Measurements from ENCODE around the gene OPN1MW. TPM values are rescaled to one million over a fixed set of nuclear protein-coding genes. Genes with fewer than 3 reads are reported as not detected.
"Not testable (repeated sequence)": the region's sequence is repeated elsewhere in the genome, so short reads cannot be mapped to it uniquely, and the experiment has no call there.

Gene OPN1MW
- total RNA-seq, 4 donors from 2014 or later = not detected

DNA sequence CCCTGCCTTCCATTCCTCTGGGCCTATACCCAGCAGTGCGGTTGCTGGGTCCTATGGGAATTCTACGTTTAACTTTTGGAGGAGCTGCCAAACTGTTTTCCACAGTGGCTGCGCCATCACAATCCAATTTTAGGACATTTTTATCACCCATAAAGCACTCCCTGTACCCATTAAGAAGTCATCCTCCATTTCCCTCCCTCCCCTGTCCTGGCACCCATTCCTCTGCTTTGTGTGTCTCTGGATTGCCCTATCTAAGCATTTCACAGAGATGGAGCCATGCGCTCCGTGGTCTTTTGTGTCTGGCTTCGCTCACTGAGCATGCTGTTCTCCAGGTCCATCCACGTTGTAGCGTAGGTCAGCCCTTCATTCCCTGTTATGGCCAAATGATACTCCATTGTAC, 40.0 kb upstream of the OPN1MW start:
- 93 to 95% methylated on average over 8 of the region's 8 CpGs for WGBS, 2 donors
- H3K4me3 ChIP-seq (ENCODE audit: low read depth, poor library complexity, severe bottlenecking) = no peak overlapping the region
- DNase-seq (ENCODE audit: low spot score in 2 of 2) = no peak
- intact Hi-C loops (cut with DNase I; ENCODE audit: low total_unique reads) = no loop called here
- TF ChIP-seq, protein P1, sequence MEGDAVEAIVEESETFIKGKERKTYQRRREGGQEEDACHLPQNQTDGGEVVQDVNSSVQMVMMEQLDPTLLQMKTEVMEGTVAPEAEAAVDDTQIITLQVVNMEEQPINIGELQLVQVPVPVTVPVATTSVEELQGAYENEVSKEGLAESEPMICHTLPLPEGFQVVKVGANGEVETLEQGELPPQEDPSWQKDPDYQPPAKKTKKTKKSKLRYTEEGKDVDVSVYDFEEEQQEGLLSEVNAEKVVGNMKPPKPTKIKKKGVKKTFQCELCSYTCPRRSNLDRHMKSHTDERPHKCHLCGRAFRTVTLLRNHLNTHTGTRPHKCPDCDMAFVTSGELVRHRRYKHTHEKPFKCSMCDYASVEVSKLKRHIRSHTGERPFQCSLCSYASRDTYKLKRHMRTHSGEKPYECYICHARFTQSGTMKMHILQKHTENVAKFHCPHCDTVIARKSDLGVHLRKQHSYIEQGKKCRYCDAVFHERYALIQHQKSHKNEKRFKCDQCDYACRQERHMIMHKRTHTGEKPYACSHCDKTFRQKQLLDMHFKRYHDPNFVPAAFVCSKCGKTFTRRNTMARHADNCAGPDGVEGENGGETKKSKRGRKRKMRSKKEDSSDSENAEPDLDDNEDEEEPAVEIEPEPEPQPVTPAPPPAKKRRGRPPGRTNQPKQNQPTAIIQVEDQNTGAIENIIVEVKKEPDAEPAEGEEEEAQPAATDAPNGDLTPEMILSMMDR (IDR thresholded peaks at IDR 0.05) = no peak
- TF ChIP-seq POLR2A (IDR thresholded peaks at IDR 0.05) = no peak

DNA sequence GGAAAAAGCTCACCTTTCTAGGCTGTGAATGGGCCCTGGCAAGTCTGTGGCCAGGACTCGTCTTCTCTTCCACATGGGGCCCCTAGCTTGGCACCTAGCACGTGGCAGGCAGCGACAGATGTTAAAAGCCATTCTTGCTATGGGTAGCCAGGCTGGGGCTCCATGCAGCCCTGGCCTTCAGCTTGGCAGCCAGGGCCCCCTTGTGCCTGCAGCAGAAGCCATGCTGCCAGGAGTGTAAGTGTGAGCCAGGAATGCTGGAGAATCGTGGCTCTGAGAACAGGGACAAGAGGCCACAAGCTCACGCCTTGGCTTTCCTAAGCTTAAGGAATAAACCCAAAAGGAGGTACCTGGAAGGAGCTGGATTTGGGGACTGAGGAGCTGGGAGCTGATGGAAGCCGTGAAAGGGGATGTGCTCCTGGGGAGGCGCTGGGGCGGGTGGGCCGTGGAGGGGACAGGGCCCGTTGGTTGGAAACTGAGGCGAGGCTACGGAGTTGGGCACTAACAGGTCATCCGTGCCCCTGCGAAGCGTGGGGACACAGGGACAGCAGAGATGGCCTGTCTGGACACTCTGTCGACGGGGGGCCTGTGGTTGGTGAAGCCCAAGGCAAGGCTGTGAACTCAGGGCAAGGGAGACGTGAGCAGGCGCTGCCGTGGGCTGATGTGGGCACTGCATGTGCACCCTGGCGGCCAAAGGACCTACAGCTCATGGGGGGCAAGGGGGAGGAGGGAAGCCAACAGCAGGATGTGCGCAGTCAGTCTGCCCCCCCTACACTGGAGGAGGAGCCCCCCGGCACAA, 39.2 kb upstream of the OPN1MW start:
- H3K4me3 ChIP-seq (ENCODE audit: low read depth, poor library complexity, severe bottlenecking) = no peak overlapping the region
- DNase-seq (ENCODE audit: low spot score in 2 of 2) = no peak
- intact Hi-C loops (cut with DNase I; ENCODE audit: low total_unique reads) = no loop called here
- TF ChIP-seq POLR2A (IDR thresholded peaks at IDR 0.05) = no peak
- TF ChIP-seq, protein P1 (IDR thresholded peaks at IDR 0.05) = no peak
- 86 to 87% methylated on average over 17 to 23 of the region's 23 CpGs for WGBS, 2 donors

DNA sequence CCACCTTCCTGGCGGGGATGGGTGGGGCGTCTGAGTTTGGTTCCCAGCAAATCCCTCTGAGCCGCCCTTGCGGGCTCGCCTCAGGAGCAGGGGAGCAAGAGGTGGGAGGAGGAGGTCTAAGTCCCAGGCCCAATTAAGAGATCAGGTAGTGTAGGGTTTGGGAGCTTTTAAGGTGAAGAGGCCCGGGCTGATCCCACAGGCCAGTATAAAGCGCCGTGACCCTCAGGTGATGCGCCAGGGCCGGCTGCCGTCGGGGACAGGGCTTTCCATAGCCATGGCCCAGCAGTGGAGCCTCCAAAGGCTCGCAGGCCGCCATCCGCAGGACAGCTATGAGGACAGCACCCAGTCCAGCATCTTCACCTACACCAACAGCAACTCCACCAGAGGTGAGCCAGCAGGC, 38.4 kb upstream of the OPN1MW start, which contains the start of gene OPN1LW:
OPN1LW (plus strand) TSS at position 234 of the 400 bp plus-strand sequence; CDS start at position 275, 41 bp downstream.
- intact Hi-C loops (cut with DNase I; ENCODE audit: low total_unique reads); H3K4me3 ChIP-seq (ENCODE audit: low read depth, poor library complexity, severe bottlenecking); DNase-seq (ENCODE audit: low spot score in 2 of 2): not testable (repeated sequence)
- WGBS, 2 donors = 95% methylated on average over 12 of the region's 15 CpGs; no CpG with 5 or more reads in 1 of the 2 donors

DNA sequence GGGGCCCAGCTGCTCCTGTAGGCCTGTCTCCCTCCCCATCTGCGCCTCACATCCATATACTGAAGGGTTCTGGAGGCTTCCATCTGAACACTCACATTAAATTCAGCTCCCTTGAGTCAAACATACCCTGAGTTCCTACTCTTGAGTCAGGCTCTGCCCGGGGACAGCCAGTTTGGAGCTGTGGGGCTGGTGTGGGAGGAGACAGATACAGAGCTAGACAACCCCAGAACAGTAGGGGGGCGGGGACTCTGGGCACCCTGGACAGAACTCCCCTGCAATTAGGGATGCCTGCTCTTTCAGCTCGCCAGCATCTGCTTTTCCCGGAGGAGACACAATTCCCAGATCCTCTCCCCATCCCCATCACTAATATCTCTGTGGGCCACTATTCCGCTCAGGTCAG, 31.4 kb upstream of the OPN1MW start:
- intact Hi-C loops (cut with DNase I; ENCODE audit: low total_unique reads); DNase-seq (ENCODE audit: low spot score in 2 of 2); H3K4me3 ChIP-seq (ENCODE audit: low read depth, poor library complexity, severe bottlenecking): not testable (repeated sequence)
- 100% methylated on average over 1 of the region's 6 CpGs; no CpG with 5 or more reads in 1 of the 2 donors for WGBS, 2 donors

DNA sequence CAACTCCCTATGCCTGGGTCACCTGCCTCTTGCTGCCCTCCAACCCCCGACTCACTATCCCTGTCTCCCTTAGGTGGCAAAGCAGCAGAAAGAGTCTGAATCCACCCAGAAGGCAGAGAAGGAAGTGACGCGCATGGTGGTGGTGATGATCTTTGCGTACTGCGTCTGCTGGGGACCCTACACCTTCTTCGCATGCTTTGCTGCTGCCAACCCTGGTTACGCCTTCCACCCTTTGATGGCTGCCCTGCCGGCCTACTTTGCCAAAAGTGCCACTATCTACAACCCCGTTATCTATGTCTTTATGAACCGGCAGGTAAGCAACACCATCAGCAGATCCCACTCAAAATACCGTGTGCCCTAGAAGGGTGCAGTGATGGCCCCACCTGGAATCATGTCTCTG, 26.2 kb upstream of the OPN1MW start:
- H3K4me3 ChIP-seq (ENCODE audit: low read depth, poor library complexity, severe bottlenecking); DNase-seq (ENCODE audit: low spot score in 2 of 2); intact Hi-C loops (cut with DNase I; ENCODE audit: low total_unique reads): not testable (repeated sequence)
- 92 to 100% methylated on average over 5 to 10 of the region's 11 CpGs for WGBS, 2 donors

DNA sequence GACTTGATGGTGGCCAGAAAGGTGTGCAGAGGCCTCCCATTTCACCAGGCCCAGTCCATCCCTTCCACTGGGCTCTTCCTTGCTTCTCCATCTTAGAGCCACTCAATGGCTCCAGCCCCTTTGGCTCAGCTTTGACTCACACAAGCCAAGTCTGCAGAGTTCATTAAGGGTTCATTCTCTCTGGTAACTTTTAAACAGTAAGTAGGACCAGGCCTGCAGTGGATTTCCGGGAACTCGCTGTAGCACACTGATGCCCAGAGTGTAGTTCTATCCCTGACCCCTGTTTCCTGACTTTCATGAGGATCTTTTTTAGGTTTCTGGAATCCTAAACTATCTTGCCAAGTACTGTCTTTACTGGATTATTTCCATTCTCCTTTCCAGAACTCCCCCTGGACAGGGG, 25.2 kb upstream of the OPN1MW start:
- WGBS, 2 donors = no CpG with 5 or more reads among the region's 2 CpGs
- DNase-seq (ENCODE audit: low spot score in 2 of 2); H3K4me3 ChIP-seq (ENCODE audit: low read depth, poor library complexity, severe bottlenecking); intact Hi-C loops (cut with DNase I; ENCODE audit: low total_unique reads): not testable (repeated sequence)

DNA sequence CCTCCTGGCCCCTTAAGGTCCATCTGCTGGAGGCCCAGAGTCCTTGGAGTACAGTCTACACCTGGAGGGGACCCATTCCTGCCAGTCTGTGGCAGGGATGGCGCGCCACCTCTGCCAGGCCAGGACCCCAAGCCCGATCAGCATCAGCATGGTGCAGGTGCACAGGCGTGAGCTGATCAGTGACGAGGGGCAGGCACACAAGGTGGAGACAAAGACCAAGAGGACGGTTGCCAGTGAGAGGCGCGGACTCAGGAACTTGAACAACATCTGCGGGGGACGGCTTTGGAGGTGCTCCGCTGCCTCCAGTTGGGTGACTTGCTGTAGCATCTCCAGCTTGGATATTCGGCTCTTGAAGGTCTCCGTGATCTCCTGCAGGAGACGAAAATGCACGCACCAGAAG, 23.1 kb upstream of the OPN1MW start:
- WGBS, 2 donors = no CpG with 5 or more reads among the region's 15 CpGs
- intact Hi-C loops (cut with DNase I; ENCODE audit: low total_unique reads); DNase-seq (ENCODE audit: low spot score in 2 of 2); H3K4me3 ChIP-seq (ENCODE audit: low read depth, poor library complexity, severe bottlenecking): not testable (repeated sequence)

DNA sequence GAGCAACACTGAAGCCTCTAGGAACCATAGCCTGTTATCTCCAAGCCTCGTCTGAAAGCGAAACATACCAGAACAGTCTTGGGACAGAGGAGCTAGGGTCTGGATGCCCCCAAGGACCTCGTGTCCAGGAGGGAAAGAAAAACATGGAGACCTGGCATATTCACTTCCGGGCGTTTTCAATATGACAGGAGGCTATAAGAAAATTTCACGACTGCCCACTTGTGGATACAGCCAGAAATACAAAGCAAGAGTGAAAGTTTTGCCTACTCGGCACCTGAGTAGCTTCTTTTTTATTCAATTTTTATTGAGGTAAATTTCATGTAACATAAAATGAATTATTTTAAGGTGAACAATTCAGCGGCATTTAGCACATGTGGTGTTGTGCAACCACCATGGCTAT, 17.5 kb upstream of the OPN1MW start:
- intact Hi-C loops (cut with DNase I; ENCODE audit: low total_unique reads) = not testable (repeated sequence)
- no CpG with 5 or more reads among the region's 8 CpGs for WGBS, 2 donors

DNA sequence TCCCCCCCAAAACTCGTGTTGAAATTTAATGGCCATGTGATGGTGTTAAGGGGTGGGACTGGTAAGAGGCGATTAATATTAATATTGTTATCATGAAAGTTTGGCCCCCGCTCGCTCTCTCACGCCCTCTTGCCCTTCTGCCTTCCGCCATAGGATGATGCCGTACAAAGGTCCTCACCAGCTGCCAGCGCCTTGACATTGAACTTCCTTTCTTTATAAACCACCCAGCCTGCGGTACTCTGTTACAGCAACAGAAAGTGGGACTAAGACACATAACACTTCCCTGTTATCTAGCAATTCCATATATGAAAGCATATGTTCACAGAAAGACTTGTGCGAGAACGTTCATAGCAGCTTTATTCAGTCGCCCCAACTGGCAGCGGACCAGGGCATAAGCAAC, 14.0 kb upstream of the OPN1MW start:
- H3K4me3 ChIP-seq (ENCODE audit: low read depth, poor library complexity, severe bottlenecking); intact Hi-C loops (cut with DNase I; ENCODE audit: low total_unique reads); DNase-seq (ENCODE audit: low spot score in 2 of 2): not testable (repeated sequence)
- no CpG with 5 or more reads among the region's 13 CpGs for WGBS, 2 donors

More for the DNA sequence above, 17.5 kb upstream of the OPN1MW start:
- not testable (repeated sequence) for H3K4me3 ChIP-seq (ENCODE audit: low read depth, poor library complexity, severe bottlenecking); DNase-seq (ENCODE audit: low spot score in 2 of 2)

DNA sequence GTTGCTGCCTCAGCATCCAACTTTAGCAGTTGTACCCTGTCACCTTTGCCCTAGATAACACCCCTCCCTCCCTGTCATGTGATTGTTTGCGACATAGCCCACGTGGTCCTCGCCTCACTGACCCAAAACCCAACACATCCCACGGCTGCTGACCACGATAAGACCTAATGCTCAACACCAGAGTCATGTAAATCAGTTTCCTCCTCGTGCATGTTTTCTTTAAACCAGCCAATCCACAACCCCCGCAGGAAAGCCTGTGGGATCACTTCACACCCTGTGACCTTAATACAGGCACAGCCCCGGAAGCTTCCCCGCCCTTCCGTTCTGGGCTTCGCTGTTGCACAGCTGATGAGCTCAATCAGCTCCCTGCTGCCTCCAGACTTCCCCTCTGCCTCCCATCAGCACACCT, 9.9 kb upstream of the OPN1MW start:
- H3K4me3 ChIP-seq (ENCODE audit: low read depth, poor library complexity, severe bottlenecking); DNase-seq (ENCODE audit: low spot score in 2 of 2); intact Hi-C loops (cut with DNase I; ENCODE audit: low total_unique reads): not testable (repeated sequence)
- WGBS, 2 donors = no CpG with 5 or more reads among the region's 11 CpGs

DNA sequence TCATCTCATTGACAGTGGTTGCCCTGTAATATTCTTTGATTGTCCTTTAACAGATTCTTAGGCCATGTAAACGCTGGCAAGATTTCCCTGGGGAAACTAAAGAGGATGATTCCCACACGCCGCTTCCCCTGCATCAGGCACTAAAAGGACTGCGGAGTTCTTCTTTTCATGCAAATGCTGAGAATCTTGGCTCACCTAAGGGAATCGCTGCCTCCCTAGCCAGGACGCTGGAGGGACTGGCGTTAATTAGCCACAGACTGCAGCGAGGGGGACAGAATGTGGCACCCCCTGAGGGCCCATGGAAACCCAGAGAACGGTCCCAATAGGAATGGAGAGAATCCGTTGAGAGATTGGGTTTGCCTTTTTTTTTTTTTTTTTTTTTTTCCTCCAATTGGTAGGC, 8.0 kb upstream of the OPN1MW start:
- DNase-seq (ENCODE audit: low spot score in 2 of 2); H3K4me3 ChIP-seq (ENCODE audit: low read depth, poor library complexity, severe bottlenecking); intact Hi-C loops (cut with DNase I; ENCODE audit: low total_unique reads): not testable (repeated sequence)
- WGBS, 2 donors = no CpG with 5 or more reads among the region's 10 CpGs

DNA sequence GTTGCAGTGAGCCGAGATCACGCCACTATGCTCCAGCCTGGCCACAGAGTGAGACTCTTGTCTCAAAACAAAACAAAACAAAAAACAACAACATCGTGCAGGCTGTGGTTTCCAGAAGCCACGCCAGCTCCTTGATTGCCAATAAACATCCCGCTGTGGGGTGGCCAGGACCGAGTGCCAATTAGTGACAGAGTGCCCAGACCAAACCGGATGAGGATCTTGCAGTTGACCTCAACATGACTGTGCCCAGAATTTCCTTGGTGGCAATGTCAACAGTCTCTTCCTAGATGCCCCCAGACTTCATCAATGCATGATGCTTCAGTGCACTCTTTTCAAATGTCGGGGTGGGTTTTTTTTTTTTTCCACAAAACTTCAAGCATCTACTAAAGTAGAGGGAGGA, 1.4 kb downstream of the OPN1MW start:
- WGBS, 2 donors = no CpG with 5 or more reads among the region's 8 CpGs
- H3K4me3 ChIP-seq (ENCODE audit: low read depth, poor library complexity, severe bottlenecking); DNase-seq (ENCODE audit: low spot score in 2 of 2); intact Hi-C loops (cut with DNase I; ENCODE audit: low total_unique reads): not testable (repeated sequence)

DNA sequence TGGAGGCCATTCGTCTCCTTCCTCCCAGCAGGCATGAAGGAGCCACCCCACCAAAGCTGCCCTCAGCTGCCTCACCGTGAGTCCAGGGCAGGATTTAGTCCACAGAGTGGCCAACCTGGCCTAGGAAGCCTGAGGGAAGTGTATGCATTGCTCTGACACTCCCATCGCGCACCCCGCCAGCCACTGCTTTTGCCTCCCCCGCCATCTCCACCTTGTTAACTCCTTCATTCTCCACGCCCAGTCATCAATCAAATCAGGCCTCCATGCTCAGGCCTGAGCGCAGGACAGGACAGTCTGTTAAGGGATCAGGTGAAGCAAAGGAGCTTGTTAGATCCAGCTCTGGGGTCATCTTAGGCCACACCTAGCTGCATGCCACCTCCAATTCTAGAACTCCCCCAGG, 10.4 kb downstream of the OPN1MW start:
- intact Hi-C loops (cut with DNase I; ENCODE audit: low total_unique reads); H3K4me3 ChIP-seq (ENCODE audit: low read depth, poor library complexity, severe bottlenecking); DNase-seq (ENCODE audit: low spot score in 2 of 2): not testable (repeated sequence)
- WGBS, 2 donors = no CpG with 5 or more reads among the region's 8 CpGs

Measured in lower leg skin (tissue), 4 donors.